ENCODE results near the gene ADGRF1.

Gene ADGRF1

GRCh38 chr6:46985943-46986342, 56.2 kb downstream of the ADGRF1 start:
- H3K4me3 ChIP-seq (ENCODE audit: low read depth, low read length): no peak overlapping the region

DNA sequence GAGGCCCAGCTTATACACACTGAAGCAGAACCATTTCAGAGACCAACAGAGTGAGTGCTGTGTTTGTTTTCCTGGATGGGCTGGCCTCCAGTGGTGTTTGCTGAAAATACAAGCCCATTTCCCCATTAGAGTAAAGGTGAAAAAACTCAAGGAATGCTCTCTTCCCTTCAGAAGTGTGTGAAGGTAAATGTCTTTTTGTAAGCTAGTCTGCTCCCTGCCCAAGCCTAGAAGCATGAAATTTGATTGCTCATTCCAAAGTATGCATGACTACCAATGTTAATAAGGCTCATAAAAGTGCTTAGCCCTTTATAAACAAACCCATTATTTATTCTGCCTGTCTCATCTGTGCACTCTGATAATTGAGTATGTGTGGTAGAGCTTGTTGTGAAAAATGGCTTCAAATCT, 59.1 kb downstream of the ADGRF1 start:
- H3K4me3 ChIP-seq (ENCODE audit: low read depth, low read length): no peak overlapping the region

DNA sequence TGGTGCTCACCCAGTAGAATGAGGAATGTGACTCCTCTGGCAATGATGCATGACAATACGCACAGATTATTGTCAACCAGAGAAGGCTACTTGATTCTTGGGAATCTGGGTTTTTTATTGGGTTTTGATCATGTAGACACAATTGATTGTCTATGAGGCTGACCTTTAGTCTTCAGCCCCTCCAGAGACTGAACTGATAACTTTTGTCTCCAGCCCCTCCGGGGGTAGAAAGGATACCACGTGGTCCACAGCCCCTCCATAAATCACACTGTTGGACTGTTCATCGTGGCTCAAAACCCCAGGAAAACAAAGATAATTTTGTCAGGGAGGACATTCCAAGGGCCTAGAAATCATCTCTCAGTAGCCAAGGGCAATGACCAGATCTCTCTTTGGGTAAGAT, 62.9 kb downstream of the ADGRF1 start:
- H3K4me3 ChIP-seq (ENCODE audit: low read depth, low read length): no peak overlapping the region

GRCh38 chr6:46974786-46975185, 67.3 kb downstream of the ADGRF1 start:
- H3K4me3 ChIP-seq (ENCODE audit: low read depth, low read length): no peak overlapping the region

- H3K4me3 ChIP-seq (ENCODE audit: low read depth, low read length): no peak overlapping the region
These were observed 69.1 kb downstream of the ADGRF1 start for GRCh38 chr6:46973029-46973428.

GRCh38 chr6:46972531-46972930, 69.6 kb downstream of the ADGRF1 start:
- no peak overlapping the region for H3K4me3 ChIP-seq (ENCODE audit: low read depth, low read length)

DNA sequence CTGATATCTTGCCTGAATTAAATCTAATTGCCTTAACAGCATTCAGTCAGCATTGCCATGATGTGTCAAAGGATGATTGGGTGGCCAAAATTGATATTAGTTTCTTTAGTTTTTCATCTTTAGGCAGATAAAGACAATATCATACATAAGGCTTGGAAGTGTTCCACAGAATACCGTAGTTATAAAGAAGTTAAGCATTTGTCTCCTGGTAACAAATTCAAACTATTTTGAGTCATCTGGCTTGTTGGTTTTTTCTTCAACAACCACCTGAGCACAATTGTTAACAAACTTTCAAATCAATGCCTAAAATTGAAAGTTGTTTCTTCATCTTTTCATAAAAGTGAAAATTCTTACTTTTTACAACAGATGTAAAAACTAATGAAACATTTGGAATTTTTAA, 72.9 kb downstream of the ADGRF1 start:
- H3K4me3 ChIP-seq (ENCODE audit: low read depth, low read length): no peak overlapping the region

DNA sequence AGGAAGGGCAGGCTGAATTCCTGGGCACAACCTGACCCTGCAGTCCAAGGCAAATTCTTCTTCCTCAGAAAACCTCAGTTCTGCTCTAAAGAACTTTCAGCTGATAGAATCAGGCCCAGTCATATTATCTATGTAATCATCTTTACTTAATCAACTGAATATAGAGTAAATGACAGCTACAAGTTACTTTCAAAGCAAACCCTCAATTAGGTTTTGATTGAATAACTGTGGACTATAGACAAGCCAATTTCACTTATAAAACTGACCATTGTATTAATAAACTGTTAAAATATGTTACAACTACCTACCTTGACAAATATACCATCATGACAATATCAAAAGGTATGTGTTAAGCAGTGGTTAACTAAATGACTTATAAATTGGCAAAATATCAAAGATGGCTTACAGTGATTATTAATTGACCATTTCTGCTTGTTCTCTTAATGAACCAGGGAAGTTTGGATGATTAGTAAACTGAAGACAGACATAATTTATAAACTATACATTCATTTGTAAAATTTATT, 74.2 kb downstream of the ADGRF1 start:
- H3K4me3 ChIP-seq (ENCODE audit: low read depth, low read length): no peak overlapping the region

- no peak overlapping the region for H3K4me3 ChIP-seq (ENCODE audit: low read depth, low read length)
These were observed 77.2 kb downstream of the ADGRF1 start for GRCh38 chr6:46964716-46965519.

DNA sequence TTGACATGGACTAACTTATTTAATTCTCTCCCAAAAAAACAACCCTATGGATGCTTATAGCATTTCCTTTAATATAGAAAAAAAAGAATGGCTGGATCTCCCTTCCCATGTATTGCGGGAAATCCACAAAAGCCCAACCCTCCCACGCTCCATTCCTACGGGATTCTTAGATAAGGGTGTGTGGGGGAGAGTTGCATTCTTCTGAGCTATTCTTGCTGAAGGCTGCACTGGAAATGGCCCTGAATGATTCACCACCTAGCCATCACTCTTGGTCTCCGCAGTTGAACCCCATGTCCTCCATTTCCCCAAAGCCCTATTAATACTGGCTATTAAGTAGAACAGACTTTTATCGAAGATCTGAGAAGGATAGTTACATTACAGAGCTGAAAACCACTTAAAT, 78.5 kb downstream of the ADGRF1 start:
- H3K4me3 ChIP-seq (ENCODE audit: low read depth, low read length): no peak overlapping the region

GRCh38 chr6:46963039-46963438, 79.1 kb downstream of the ADGRF1 start:
- H3K4me3 ChIP-seq (ENCODE audit: low read depth, low read length): no peak overlapping the region

- H3K4me3 ChIP-seq (ENCODE audit: low read depth, low read length): no peak overlapping the region
These were observed 80.4 kb downstream of the ADGRF1 start for GRCh38 chr6:46961711-46962110.

GRCh38 chr6:46961232-46961631, 80.9 kb downstream of the ADGRF1 start:
- H3K4me3 ChIP-seq (ENCODE audit: low read depth, low read length): no peak overlapping the region

GRCh38 chr6:46959419-46959818, 82.7 kb downstream of the ADGRF1 start:
- H3K4me3 ChIP-seq (ENCODE audit: low read depth, low read length): no peak overlapping the region

DNA sequence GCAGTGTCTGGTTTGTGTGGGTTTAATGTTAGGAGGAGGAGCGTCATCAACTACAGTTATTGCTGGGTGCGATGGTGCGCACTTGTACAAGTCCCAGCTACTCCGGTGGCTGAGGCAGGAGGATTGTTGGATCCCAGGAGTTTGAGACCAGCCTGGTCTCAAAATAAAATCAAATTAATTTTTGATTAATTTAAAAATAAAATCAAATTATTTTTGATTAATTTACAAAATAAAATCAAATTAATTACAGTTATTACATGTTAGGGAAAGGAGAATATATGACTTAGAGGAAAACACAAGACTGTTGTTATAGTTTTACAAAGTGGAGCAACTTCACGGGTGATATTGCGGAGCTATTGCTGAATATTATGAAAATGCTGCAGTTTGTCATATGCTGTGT, 85.7 kb downstream of the ADGRF1 start:
- H3K4me3 ChIP-seq (ENCODE audit: low read depth, low read length): no peak overlapping the region

GRCh38 chr6:46954837-46955451, 87.2 kb downstream of the ADGRF1 start:
- no peak overlapping the region for H3K4me3 ChIP-seq (ENCODE audit: low read depth, low read length)

GRCh38 chr6:46953921-46954320, 88.2 kb downstream of the ADGRF1 start:
- no peak overlapping the region for H3K4me3 ChIP-seq (ENCODE audit: low read depth, low read length)

- no peak overlapping the region for H3K4me3 ChIP-seq (ENCODE audit: low read depth, low read length)
These were observed 92.4 kb downstream of the ADGRF1 start for GRCh38 chr6:46949632-46950280.

DNA sequence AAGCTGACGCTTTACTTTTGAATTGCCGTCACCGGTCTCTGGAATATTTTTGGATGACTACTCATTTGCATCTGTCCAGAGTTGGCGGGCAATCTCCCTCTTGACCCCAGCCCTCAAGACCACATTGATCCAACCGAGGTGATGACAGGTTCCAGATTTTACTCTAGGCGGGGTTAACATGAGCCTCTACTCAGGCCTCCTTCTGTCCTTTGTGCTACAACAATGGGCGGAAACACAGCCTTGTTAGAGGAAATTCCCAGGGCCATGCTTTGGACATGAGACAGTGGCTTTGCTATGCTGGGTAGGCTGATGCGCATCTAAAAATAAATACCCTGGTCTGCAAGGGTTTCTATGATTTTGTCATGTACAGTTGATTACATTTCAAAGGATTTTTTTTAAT, 93.4 kb downstream of the ADGRF1 start:
- H3K4me3 ChIP-seq (ENCODE audit: low read depth, low read length): no peak overlapping the region

Data from iPS-11a (cell line).